ENCODE measurements around the gene RPL38. TPM values are rescaled to one million over a fixed set of nuclear protein-coding genes. Genes with fewer than 3 reads are reported as not detected.

Gene RPL38
- total RNA-seq, 2 experiments from 2014 or later, result 1,601 to 1,608 TPM

GRCh38 chr17:74212209-74212912 lies 8.9 kb downstream of the RPL38 start:
- Mint-ChIP-seq H3K9me3 (no peaks in the 10 kb centered on the region), H3K27ac (peak overlapping the region; percentile 70), H3K36me3 (peaks cover 28% of the 10 kb centered on the region), H3K4me1 (peaks cover 46% of the 10 kb centered on the region), H3K4me3 (peak overlapping the region; percentile 73), H3K27me3 (no peaks in the 10 kb centered on the region)
- peak; percentile 45 for DNase-seq

- Mint-ChIP-seq H3K4me3 (peak within 1 kb of the TSS; percentile 79), H3K27ac (peak within 1 kb of the TSS; percentile 70), H3K27me3 (no peaks in the 10 kb centered on the region), H3K36me3 (peaks cover 21% of the 10 kb centered on the region), H3K9me3 (no peaks in the 10 kb centered on the region), H3K4me1 (peaks cover 39% of the 10 kb centered on the region)
- DNase-seq, result peak; percentile 83
Observed at GRCh38 chr17:74212913-74213791, 9.7 kb downstream of the RPL38 start, which contains the start of gene TTYH2. TTYH2 (plus strand) TSS chr17:74213571; CDS start chr17:74213588, 17 bp downstream.

GRCh38 chr17:74213861-74214391 lies 10.4 kb downstream of the RPL38 start:
- H3K4me1 Mint-ChIP-seq, result peaks cover 37% of the 10 kb centered on the region
- H3K27ac Mint-ChIP-seq, result no peak overlapping the region
- H3K36me3 Mint-ChIP-seq, result peaks cover 19% of the 10 kb centered on the region
- no peak for DNase-seq
- no peaks in the 10 kb centered on the region for H3K27me3 Mint-ChIP-seq
- peak overlapping the region; percentile 79 for H3K4me3 Mint-ChIP-seq
- H3K9me3 Mint-ChIP-seq, result no peaks in the 10 kb centered on the region

GRCh38 chr17:74214484-74215341 lies 11.2 kb downstream of the RPL38 start:
- Mint-ChIP-seq H3K27me3 (no peaks in the 10 kb centered on the region), H3K9me3 (no peaks in the 10 kb centered on the region), H3K27ac (no peak overlapping the region), H3K4me3 (peak overlapping the region; percentile 79), H3K36me3 (peaks cover 15% of the 10 kb centered on the region), H3K4me1 (peaks cover 30% of the 10 kb centered on the region)
- no peak for DNase-seq

- H3K4me3 Mint-ChIP-seq, result no peak overlapping the region
- H3K4me1 Mint-ChIP-seq, result peaks cover 27% of the 10 kb centered on the region
- no peaks in the 10 kb centered on the region for H3K9me3 Mint-ChIP-seq
- no peak for DNase-seq
- H3K36me3 Mint-ChIP-seq, result peaks cover 9% of the 10 kb centered on the region
- no peak overlapping the region for H3K27ac Mint-ChIP-seq
- no peaks in the 10 kb centered on the region for H3K27me3 Mint-ChIP-seq
Observed at GRCh38 chr17:74215342-74215727, 11.9 kb downstream of the RPL38 start.

- Mint-ChIP-seq H3K9me3 (no peaks in the 10 kb centered on the region), H3K4me1 (peaks cover 24% of the 10 kb centered on the region), H3K4me3 (no peak overlapping the region), H3K27ac (no peak overlapping the region), H3K27me3 (no peaks in the 10 kb centered on the region), H3K36me3 (peaks cover 6% of the 10 kb centered on the region)
- DNase-seq, result no peak
Observed at GRCh38 chr17:74216505-74216904, 13.0 kb downstream of the RPL38 start.

GRCh38 chr17:74217037-74217730 lies 13.7 kb downstream of the RPL38 start:
- Mint-ChIP-seq H3K4me3 (no peak overlapping the region), H3K36me3 (peaks cover 3% of the 10 kb centered on the region), H3K4me1 (peaks cover 19% of the 10 kb centered on the region), H3K9me3 (no peaks in the 10 kb centered on the region), H3K27ac (no peak overlapping the region), H3K27me3 (no peaks in the 10 kb centered on the region)
- DNase-seq, result no peak

GRCh38 chr17:74217888-74218287 lies 14.4 kb downstream of the RPL38 start:
- H3K9me3 Mint-ChIP-seq, result no peaks in the 10 kb centered on the region
- no peak overlapping the region for H3K27ac Mint-ChIP-seq
- H3K4me3 Mint-ChIP-seq, result no peak overlapping the region

GRCh38 chr17:74218436-74218835 lies 15.0 kb downstream of the RPL38 start:
- H3K36me3 Mint-ChIP-seq, result peaks cover 3% of the 10 kb centered on the region
- no peak for DNase-seq
- H3K27me3 Mint-ChIP-seq, result no peaks in the 10 kb centered on the region
- no peaks in the 10 kb centered on the region for H3K9me3 Mint-ChIP-seq
- no peak overlapping the region for H3K27ac Mint-ChIP-seq
- H3K4me1 Mint-ChIP-seq, result peaks cover 14% of the 10 kb centered on the region
- no peak overlapping the region for H3K4me3 Mint-ChIP-seq

More at GRCh38 chr17:74217888-74218287, 14.4 kb downstream of the RPL38 start:
- H3K36me3 Mint-ChIP-seq, result peaks cover 3% of the 10 kb centered on the region
- no peaks in the 10 kb centered on the region for H3K27me3 Mint-ChIP-seq
- H3K4me1 Mint-ChIP-seq, result peaks cover 17% of the 10 kb centered on the region
- no peak for DNase-seq

GRCh38 chr17:74219576-74220133 lies 16.2 kb downstream of the RPL38 start:
- H3K36me3 Mint-ChIP-seq, result peaks cover 5% of the 10 kb centered on the region
- peaks cover 10% of the 10 kb centered on the region for H3K4me1 Mint-ChIP-seq
- H3K27ac Mint-ChIP-seq, result no peak overlapping the region
- H3K4me3 Mint-ChIP-seq, result no peak overlapping the region
- no peaks in the 10 kb centered on the region for H3K9me3 Mint-ChIP-seq
- no peak for DNase-seq
- H3K27me3 Mint-ChIP-seq, result no peaks in the 10 kb centered on the region

- Mint-ChIP-seq H3K9me3 (no peaks in the 10 kb centered on the region), H3K27me3 (no peaks in the 10 kb centered on the region), H3K27ac (no peak overlapping the region), H3K4me1 (peaks cover 10% of the 10 kb centered on the region), H3K4me3 (no peak overlapping the region), H3K36me3 (peaks cover 7% of the 10 kb centered on the region)
- DNase-seq, result no peak
Observed at GRCh38 chr17:74220219-74220618, 16.7 kb downstream of the RPL38 start.

- H3K36me3 Mint-ChIP-seq, result peaks cover 7% of the 10 kb centered on the region
- H3K27ac Mint-ChIP-seq, result no peak overlapping the region
- DNase-seq, result no peak
- no peaks in the 10 kb centered on the region for H3K27me3 Mint-ChIP-seq
- H3K4me3 Mint-ChIP-seq, result no peak overlapping the region
- peaks cover 2% of the 10 kb centered on the region for H3K4me1 Mint-ChIP-seq
- no peaks in the 10 kb centered on the region for H3K9me3 Mint-ChIP-seq
Observed at GRCh38 chr17:74220946-74221818, 17.7 kb downstream of the RPL38 start.

- Mint-ChIP-seq H3K27me3 (no peaks in the 10 kb centered on the region), H3K27ac (no peak overlapping the region), H3K4me1 (no peaks in the 10 kb centered on the region), H3K4me3 (no peak overlapping the region), H3K9me3 (no peaks in the 10 kb centered on the region), H3K36me3 (peaks cover 7% of the 10 kb centered on the region)
- no peak for DNase-seq
Observed at GRCh38 chr17:74222399-74222798, 18.9 kb downstream of the RPL38 start.

Measured in activated naive CD8-positive, alpha-beta T cell treated with anti-CD3 and anti-CD28 coated beads for 36 hours (primary cell).